K562 (cell line): ENCODE results near the gene ZFYVE28. TPM values are rescaled to one million over a fixed set of nuclear protein-coding genes. Genes with fewer than 3 reads are reported as not detected.

Source experiments
- ATAC-seq: fragments of 200-7000 bp; cut with Tn5 transposase; 3 replicates; pipeline ENCODE4 v1.9.1; 2020; ENCODE audit warnings: moderate library complexity
- BruUV-seq: library from RNA; stranded (reverse); fragments of 400-500 nt; replicated peaks from 2 replicates; lab custom pipeline; 2021; lab: Mats Ljungman, UMichigan
- CTCF ChIA-PET: fragments of 300-600 bp; formaldehyde crosslinking; extraction: SDS; loops from one replicate; lab custom pipeline; 2021; ENCODE audit warnings: low intra/inter-chr PET ratio; lab: Yijun Ruan, JAX
- POLR2A ChIA-PET: fragments of 300-600, 350-650 bp; sonication (Branson Sonifier 250); formaldehyde crosslinking; extraction: SDS; loops from one replicate; lab custom pipeline; 2021; ENCODE audit warnings: antibody characterized with exemption, inconsistent platforms; lab: Yijun Ruan, JAX
- DNase-seq, 4 experiments: peaks; one replicate each; pipeline versions ENCODE4 v3.0.0 to v3.0.0-alpha.2; 2011 to 2018; ENCODE audit warnings: low spot score in 3 of 4, mixed read lengths in 3 of 4; ENCODE audit errors: extremely low read depth in 1 of 4
- FAIRE-seq: peaks from 2 replicates; lab custom pipeline; 2011; peaks lifted over from hg19 to GRCh38; lab: Jason Lieb, UNC
- H2AFZ ChIP-seq: 2 replicates; pipeline ENCODE4 v1.6.0; 2011; ENCODE audit warnings: low read depth, low read length, control low read depth, inconsistent platforms
- H3K27ac ChIP-seq: fragments of 200-600 bp; 3 replicates; pipeline ENCODE4 v1.8.0; 2011; ENCODE audit warnings: low read depth, mild to moderate bottlenecking, control low read depth, inconsistent platforms, low read length, moderate library complexity, mixed read lengths; ENCODE audit errors: extremely low read depth
- H3K27me3 ChIP-seq, 2 experiments: fragments of 300-600 bp in 1 of 2; 2 replicates in 1 of 2; 3 replicates in 1 of 2; pipeline versions ENCODE4 v1.6.0 to v1.8.0; 2011; ENCODE audit warnings: inconsistent platforms in 2 of 2, low read length in 2 of 2, mild to moderate bottlenecking in 1 of 2, mixed read lengths in 1 of 2, moderate library complexity in 1 of 2; ENCODE audit not compliant: control insufficient read depth in 2 of 2, insufficient read depth in 2 of 2
- H3K36me3 ChIP-seq: fragments of 300-600 bp; 3 replicates; pipeline ENCODE4 v1.8.0; 2011; ENCODE audit warnings: mild to moderate bottlenecking, low read length, inconsistent platforms; ENCODE audit not compliant: control insufficient read depth, insufficient read depth
- H3K4me1 ChIP-seq, 2 experiments: fragments of 200-600 bp in 1 of 2; replicated peaks in 1 of 2; 2 replicates in 1 of 2; 3 replicates in 1 of 2; pipeline versions ENCODE4 v1.5.1 to v1.8.0; 2011; ENCODE audit warnings: inconsistent platforms in 2 of 2, low read length in 2 of 2, mild to moderate bottlenecking in 1 of 2, mixed read lengths in 1 of 2, moderate library complexity in 1 of 2; ENCODE audit not compliant: control insufficient read depth in 2 of 2, insufficient read depth in 2 of 2
- H3K4me2 ChIP-seq: 2 replicates; pipeline ENCODE4 v1.6.1; 2011; ENCODE audit warnings: low read length, control low read depth, inconsistent platforms, mixed read lengths; ENCODE audit not compliant: insufficient read depth
- H3K4me3 ChIP-seq: fragments of 200-600 bp; sonication (generic), shearing (Covaris generic); 2 replicates; pipeline ENCODE4 v1.5.1; 2016; ENCODE audit warnings: control low read depth, inconsistent platforms
- H3K79me2 ChIP-seq: fragments of 200-600 bp; 3 replicates; pipeline ENCODE4 v1.8.0; 2011; ENCODE audit warnings: low read length, inconsistent platforms; ENCODE audit not compliant: control insufficient read depth, insufficient read depth
- H3K9ac ChIP-seq, 2 experiments: 2 replicates each; pipeline versions ENCODE4 v1.6.0 to v1.6.1; 2011; ENCODE audit warnings: low read depth in 2 of 2, low read length in 2 of 2, control low read depth in 1 of 2, inconsistent platforms in 1 of 2, mild to moderate bottlenecking in 1 of 2, mixed read lengths in 1 of 2; ENCODE audit not compliant: insufficient read depth in 1 of 2
- H3K9me1 ChIP-seq: one replicate; pipeline ENCODE4 v1.6.0; 2011; ENCODE audit warnings: inconsistent platforms, mild to moderate bottlenecking, low read length, moderate library complexity; ENCODE audit not compliant: control insufficient read depth, insufficient read depth
- H3K9me3 ChIP-seq: replicated peaks from 2 replicates; pipeline ENCODE4 v1.5.1; 2011; ENCODE audit warnings: low read depth, low read length, inconsistent platforms; ENCODE audit not compliant: control insufficient read depth, insufficient read depth
- H4K20me1 ChIP-seq: replicated peaks from 2 replicates; pipeline ENCODE4 v1.6.1; 2011; ENCODE audit warnings: low read length, inconsistent platforms, mixed read lengths; ENCODE audit not compliant: control insufficient read depth, insufficient read depth
- ZNF282 ChIP-seq: sonication (generic); formaldehyde crosslinking; IDR thresholded peaks from 2 replicates; pipeline ENCODE4 v1.8.1; 2023; ENCODE audit warnings: missing genetic modification reagents
- WGBS: fragments of 100-300 bp; shearing (Covaris generic); methylation state at CpG from one replicate; pipeline ENCODE4 v1.1.6; 2016; ENCODE audit warnings: low coverage, mixed read lengths; ENCODE audit not compliant: insufficient coverage; ENCODE audit errors: missing lambda C conversion rate; 5-methylcytosine and 5-hydroxymethylcytosine counted together
- in situ Hi-C: fragments of 300-500 bp; cut with MboI; formaldehyde crosslinking; loops from 4 replicates; pipeline ENCODE4 v1.15.0; 2018; ENCODE audit warnings: inconsistent platforms, mixed read lengths
- intact Hi-C: fragments of 100-400 bp; cut with micrococcal nuclease; formaldehyde crosslinking; loops from 2 replicates; pipeline ENCODE4 v1.14.2; 2022
- polyA plus RNA-seq, 8 experiments: library from polyadenylated mRNA; depleted of rRNA in 4 of 8; stranded (reverse) in 5 of 8; unstranded in 3 of 8; fragments of >200 nt; fragmentation: Nextera tagmentation in 2 of 8; fragmentation: Illumina TruSeq in 1 of 8; extraction: Ambion mirVana in 2 of 8; extraction: Trizol in 1 of 8; gene quantifications; 2 replicates each; pipeline versions ENCODE4 v1.2.1 to v1.2.3, GENCODE V29; 2011 to 2014; ENCODE audit warnings: inconsistent platforms in 1 of 8, missing spikeins in 1 of 8
- total RNA-seq, 7 experiments: library from RNA; depleted of rRNA in 6 of 7; stranded (reverse); fragments of >200 nt in 6 of 7; fragmentation: Illumina TruSeq in 2 of 7; extraction: Trizol in 2 of 7; gene quantifications; 2 replicates each; pipeline versions ENCODE4 v1.2.1 to v1.2.3, GENCODE V29; 2011 to 2021; ENCODE audit warnings: low replicate concordance in 1 of 7
- TF ChIP-seq, protein P1 (sequence below): IDR thresholded peaks from 2 replicates; pipeline ENCODE4 v1.6.1; 2011; ENCODE audit warnings: borderline replicate concordance, low read depth, mild to moderate bottlenecking, moderate library complexity, low read length; ENCODE audit not compliant: insufficient read depth, poor library complexity, severe bottlenecking

The ZFYVE28 gene
- total and polyA plus RNA-seq, 9 of the 15 experiments (the other 6 are each of a cell fraction or from before 2014, with no cell fraction given), result 1.3 to 24.8 (median 8.9) TPM

DNA sequence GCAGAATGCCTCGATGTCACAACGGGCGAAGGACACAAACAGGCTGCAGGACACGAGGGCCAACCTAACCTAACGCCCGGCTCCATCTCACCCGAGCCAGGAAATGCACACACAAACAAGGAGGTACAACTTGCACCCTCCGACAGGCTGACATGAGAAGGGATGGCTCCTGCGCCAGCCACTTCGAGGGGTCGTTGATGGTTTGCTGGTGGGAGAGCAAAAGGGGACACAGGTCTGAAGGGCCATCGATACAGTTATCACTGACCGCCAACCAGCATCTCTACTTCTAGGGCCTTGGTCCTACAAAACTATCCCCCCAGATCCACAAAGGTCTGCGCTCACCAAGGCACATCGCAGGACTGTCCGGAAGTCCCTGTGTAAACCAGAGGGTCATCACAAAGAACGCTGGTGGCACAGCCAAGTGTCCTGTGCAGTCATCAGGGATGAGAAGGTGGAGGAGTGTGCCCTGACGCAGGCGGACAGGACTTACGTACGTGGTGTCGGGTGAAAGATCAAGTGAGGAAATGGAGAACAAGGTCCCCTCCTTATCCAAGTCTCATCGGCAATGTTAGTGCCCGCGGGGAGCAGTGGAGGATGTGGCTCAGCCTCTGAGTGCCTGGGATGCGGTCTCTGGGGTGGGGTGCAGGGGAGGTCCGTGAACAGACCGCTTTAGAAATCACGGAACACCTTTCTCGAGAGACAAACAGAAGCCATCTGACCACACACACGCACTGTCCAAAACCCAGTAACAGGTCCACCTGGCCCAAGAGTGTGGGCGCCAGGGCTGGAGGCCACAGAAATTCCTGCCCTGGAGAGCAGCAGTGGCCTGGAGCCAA is 163.6 kb downstream of the ZFYVE28 start:
- FAIRE-seq (no peak), ATAC-seq (no peak), DNase-seq (no peak)
- no peak overlapping the region for H3K4me2 ChIP-seq
- no peaks in the 10 kb centered on the region for H3K79me2 ChIP-seq
- intact Hi-C loops (no loop called here), in situ Hi-C loops (no loop called here)
- H2AFZ ChIP-seq, result no peak overlapping the region
- H3K36me3 ChIP-seq, result no peaks in the 10 kb centered on the region
- 70% methylated on average over 29 of the region's 32 CpGs for WGBS
- POLR2A ChIA-PET, result interaction anchor here (0.6 to 0.8 kb wide), 2 partner anchors 176 to 1531 kb away, joined by 3 read pairs; no protein-coding TSS in a partner anchor
- no peak overlapping the region for H3K4me3 ChIP-seq
- H3K9me3 ChIP-seq, result no peaks in the 10 kb centered on the region
- no peak overlapping the region for H3K27ac ChIP-seq
- H4K20me1 ChIP-seq, result no peaks in the 10 kb centered on the region; the same call in 1 of the 2 replicates
- H3K4me1 ChIP-seq, result peaks cover 0 to 74% of the 10 kb centered on the region in 2 experiments; a peak in 2 of 5 replicates
- no TSS peak for BruUV-seq
- TF ChIP-seq ZNF282 (CRISPR knock-in tag), result 0 out of 2 replicates have a peak, but pooled peaks have one; percentile 22
- TF ChIP-seq, protein P1, sequence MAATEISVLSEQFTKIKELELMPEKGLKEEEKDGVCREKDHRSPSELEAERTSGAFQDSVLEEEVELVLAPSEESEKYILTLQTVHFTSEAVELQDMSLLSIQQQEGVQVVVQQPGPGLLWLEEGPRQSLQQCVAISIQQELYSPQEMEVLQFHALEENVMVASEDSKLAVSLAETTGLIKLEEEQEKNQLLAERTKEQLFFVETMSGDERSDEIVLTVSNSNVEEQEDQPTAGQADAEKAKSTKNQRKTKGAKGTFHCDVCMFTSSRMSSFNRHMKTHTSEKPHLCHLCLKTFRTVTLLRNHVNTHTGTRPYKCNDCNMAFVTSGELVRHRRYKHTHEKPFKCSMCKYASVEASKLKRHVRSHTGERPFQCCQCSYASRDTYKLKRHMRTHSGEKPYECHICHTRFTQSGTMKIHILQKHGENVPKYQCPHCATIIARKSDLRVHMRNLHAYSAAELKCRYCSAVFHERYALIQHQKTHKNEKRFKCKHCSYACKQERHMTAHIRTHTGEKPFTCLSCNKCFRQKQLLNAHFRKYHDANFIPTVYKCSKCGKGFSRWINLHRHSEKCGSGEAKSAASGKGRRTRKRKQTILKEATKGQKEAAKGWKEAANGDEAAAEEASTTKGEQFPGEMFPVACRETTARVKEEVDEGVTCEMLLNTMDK, result no peak
- H3K27me3 ChIP-seq, result no peaks in the 10 kb centered on the region
- CTCF ChIA-PET, result no interaction called here
- H3K9ac ChIP-seq, result no peak overlapping the region; a peak in 1 of 4 replicates
- H3K9me1 ChIP-seq, result no peaks in the 10 kb centered on the region
